Stimulated activated naive B cell treated with anti-CD40 and anti-IgM and Interleukin-4, amounts not matched to agents 10 μg/mL and 1 μg/mL and 100 μg/mL, for 72 hours (primary cell): ENCODE measurements around the gene TPRG1L.
A peak's percentile ranks its signal among the peaks of the same experiment; 100 is the strongest.

Experiments used
- ATAC-seq, 2 donors: fragments of 150-1000 bp; cut with Tn5 transposase; replicated peaks; 2 replicates each; pipeline ENCODE4 v1.10.0; 2021; ENCODE audit warnings: moderate library complexity in 1 of 2
- DNase-seq: peaks from one replicate; pipeline ENCODE4 v3.0.0; 2021
- H3K27ac Mint-ChIP-seq: one replicate; pipeline ENCODE4 v1.8.0; 2022; ENCODE audit warnings: mild to moderate bottlenecking, mixed read lengths
- H3K27me3 Mint-ChIP-seq, 2 donors: one replicate each; pipeline ENCODE4 v1.8.0; 2022; ENCODE audit warnings: mixed read lengths in 2 of 2
- H3K36me3 Mint-ChIP-seq, 2 donors: one replicate each; pipeline ENCODE4 v1.8.0; 2022; ENCODE audit warnings: mixed read lengths in 2 of 2, mild to moderate bottlenecking in 1 of 2
- H3K4me1 Mint-ChIP-seq, 2 donors: one replicate each; pipeline ENCODE4 v1.8.0; 2022; ENCODE audit warnings: mixed read lengths in 2 of 2, mild to moderate bottlenecking in 1 of 2
- H3K4me3 Mint-ChIP-seq, 2 donors: one replicate each; pipeline ENCODE4 v1.8.0; 2022; ENCODE audit warnings: mild to moderate bottlenecking in 2 of 2, mixed read lengths in 2 of 2, moderate library complexity in 1 of 2
- H3K9me3 Mint-ChIP-seq, 2 donors: one replicate each; pipeline ENCODE4 v1.8.0; 2022; ENCODE audit warnings: mixed read lengths in 2 of 2, mild to moderate bottlenecking in 1 of 2

The TPRG1L gene

DNA sequence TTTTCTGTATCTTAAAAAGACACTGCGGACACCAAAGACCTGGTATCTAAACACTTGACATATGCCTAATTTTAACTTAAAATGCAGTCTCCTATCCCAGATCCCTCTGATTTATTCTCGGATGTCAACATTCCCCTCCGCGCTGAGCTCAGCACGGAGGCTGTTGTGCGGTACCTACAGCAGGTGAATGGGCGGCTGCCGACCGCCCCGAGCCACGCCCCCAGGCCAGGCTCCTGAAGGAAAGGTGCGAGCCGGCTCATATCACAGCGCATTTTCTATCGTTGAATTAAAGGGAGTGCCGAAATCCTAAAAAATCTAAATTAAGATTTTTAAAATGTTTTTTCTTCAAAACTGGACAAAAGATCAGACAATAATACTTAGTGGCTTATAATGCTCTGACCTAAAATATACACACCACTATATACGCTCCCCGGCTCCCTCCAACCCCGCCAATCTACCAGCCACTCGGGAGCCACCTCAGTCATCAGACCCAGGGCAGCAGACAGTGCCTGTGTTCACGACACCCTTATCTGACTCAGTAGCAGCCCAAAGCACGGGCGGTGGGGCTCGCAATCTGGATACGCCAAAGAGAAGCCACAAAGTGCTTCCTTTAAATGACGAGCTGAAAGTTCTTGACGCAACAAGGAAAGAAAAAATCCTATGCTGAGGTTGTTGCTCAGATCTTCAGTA lies 21.0 kb downstream of the TPRG1L start:
- Mint-ChIP-seq H3K27ac (no peak overlapping the region), H3K27me3 (peaks cover 0 to 3% of the 10 kb centered on the region in 2 donors), H3K4me1 (peaks cover 4 to 31% of the 10 kb centered on the region in 2 donors), H3K36me3 (peaks cover 17 to 35% of the 10 kb centered on the region in 2 donors), H3K9me3 (no peaks in the 10 kb centered on the region), H3K4me3 (no peak overlapping the region)
- DNase-seq (no peak), ATAC-seq (no peak)

DNA sequence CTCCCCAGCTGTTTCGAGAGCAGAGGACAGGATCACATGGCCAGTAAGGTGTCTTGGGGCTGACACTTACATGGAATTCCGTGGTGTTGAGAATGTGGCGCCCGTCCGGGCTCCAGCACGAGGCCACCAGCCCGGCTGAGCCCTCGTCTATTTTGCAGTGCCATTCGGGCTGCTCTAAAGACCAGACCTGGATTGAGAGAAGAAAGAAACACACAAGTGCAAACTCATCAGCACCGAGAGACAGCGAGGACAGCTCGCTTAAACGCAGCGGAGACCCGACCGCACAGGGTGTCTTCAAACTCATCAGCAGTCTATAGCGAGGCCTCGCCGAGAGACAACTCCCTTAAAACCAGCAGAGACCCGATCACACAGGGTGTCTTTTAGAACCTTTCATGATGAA lies 21.8 kb downstream of the TPRG1L start:
- Mint-ChIP-seq H3K27ac (no peak overlapping the region), H3K9me3 (no peaks in the 10 kb centered on the region), H3K27me3 (peaks cover 7 to 11% of the 10 kb centered on the region in 2 donors), H3K36me3 (peaks cover 17 to 31% of the 10 kb centered on the region in 2 donors), H3K4me3 (no peak overlapping the region), H3K4me1 (peaks cover 10 to 39% of the 10 kb centered on the region in 2 donors)
- DNase-seq (no peak), ATAC-seq (no peak)

GRCh38 chr1:3649342-3650247 lies 24.8 kb downstream of the TPRG1L start, which contains the start of gene WRAP73:
Gene WRAP73 (minus strand): TSS chr1:3650103. CDS start chr1:3649999, 104 bp downstream.
- Mint-ChIP-seq H3K9me3 (no peaks in the 10 kb centered on the region), H3K4me1 (peaks cover 10 to 47% of the 10 kb centered on the region in 2 donors), H3K27me3 (peaks cover 22 to 35% of the 10 kb centered on the region in 2 donors), H3K4me3 (peak within 1 kb of the TSS; percentile 80 to 90), H3K27ac (peak within 1 kb of the TSS; percentile 62), H3K36me3 (peaks cover 7 to 12% of the 10 kb centered on the region in 2 donors)
- peak; percentile 90 for DNase-seq
- ATAC-seq: peak; percentile 98 to 99

DNA sequence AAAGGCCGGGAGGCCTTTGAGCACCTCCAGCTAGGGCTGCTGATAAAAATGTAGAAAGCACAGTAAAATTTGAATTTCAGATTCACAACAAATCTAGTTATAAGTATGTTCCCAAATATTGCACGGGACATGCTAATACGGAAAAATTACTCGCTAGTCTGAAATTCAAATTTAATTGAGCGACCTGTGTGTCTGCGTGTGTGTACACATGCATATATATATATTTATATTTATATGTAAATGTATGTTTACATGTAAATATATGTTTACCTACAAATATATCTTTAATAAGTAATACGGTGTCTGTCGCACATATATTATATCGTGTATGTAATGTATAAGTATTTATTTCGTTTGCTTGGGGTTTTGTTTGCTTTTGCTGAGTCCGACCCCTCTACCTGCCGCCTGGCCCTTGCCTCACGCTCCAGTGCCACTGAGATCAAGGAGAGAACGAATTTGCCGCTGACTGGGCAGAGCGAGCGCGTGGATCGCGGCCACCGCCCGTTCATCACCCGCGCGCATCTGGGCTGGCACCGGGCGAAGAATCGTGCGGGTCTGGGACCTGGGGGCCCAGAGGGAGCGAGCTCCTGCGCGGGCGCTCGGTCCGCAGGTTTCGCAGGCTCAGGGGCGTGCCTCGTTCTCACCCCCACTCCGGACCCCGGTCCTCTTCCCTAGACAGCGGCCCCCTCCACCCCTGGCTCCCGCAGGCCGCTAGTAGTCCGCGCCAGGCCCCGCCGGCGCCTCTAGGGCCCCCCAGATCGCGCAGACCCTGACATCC lies 25.6 kb downstream of the TPRG1L start:
- DNase-seq (no peak), ATAC-seq (no peak)
- H3K27me3 Mint-ChIP-seq: peaks cover 27 to 44% of the 10 kb centered on the region in 2 donors
- H3K36me3 Mint-ChIP-seq: peaks cover 5 to 10% of the 10 kb centered on the region in 2 donors
- peaks cover 10 to 47% of the 10 kb centered on the region in 2 donors for H3K4me1 Mint-ChIP-seq
- peak overlapping the region; percentile 21 for H3K27ac Mint-ChIP-seq
- H3K9me3 Mint-ChIP-seq: no peaks in the 10 kb centered on the region
- peak overlapping the region; percentile 80 to 90 for H3K4me3 Mint-ChIP-seq

- Mint-ChIP-seq H3K27me3 (peaks cover 31 to 52% of the 10 kb centered on the region in 2 donors), H3K4me1 (peaks cover 13 to 54% of the 10 kb centered on the region in 2 donors), H3K9me3 (no peaks in the 10 kb centered on the region), H3K27ac (peak overlapping the region; percentile 62), H3K4me3 (peak overlapping the region; percentile 70 to 78), H3K36me3 (peaks cover 3 to 5% of the 10 kb centered on the region in 2 donors)
- ATAC-seq (no peak), DNase-seq (no peak)
Measured at GRCh38 chr1:3651026-3651929, 26.5 kb downstream of the TPRG1L start.

- H3K4me1 Mint-ChIP-seq: peaks cover 19 to 61% of the 10 kb centered on the region in 2 donors
- H3K9me3 Mint-ChIP-seq: no peaks in the 10 kb centered on the region
- H3K4me3 Mint-ChIP-seq: peak within 1 kb of the TSS; percentile 70 to 78
- peaks cover 2 to 5% of the 10 kb centered on the region in 2 donors for H3K36me3 Mint-ChIP-seq
- no peak within 1 kb of the TSS for H3K27ac Mint-ChIP-seq
- ATAC-seq (no peak), DNase-seq (no peak)
- H3K27me3 Mint-ChIP-seq: peaks cover 31 to 56% of the 10 kb centered on the region in 2 donors
Measured at GRCh38 chr1:3651930-3652547, 27.2 kb downstream of the TPRG1L start, which contains the start of gene TP73. Gene TP73 (plus strand): TSS chr1:3652516. CDS start chr1:3682366, 29,850 bp downstream.

- ATAC-seq (no peak), DNase-seq (no peak)
- no peaks in the 10 kb centered on the region for H3K9me3 Mint-ChIP-seq
- H3K27me3 Mint-ChIP-seq: peaks cover 32 to 62% of the 10 kb centered on the region in 2 donors
- H3K27ac Mint-ChIP-seq: no peak overlapping the region
- peaks cover 0 to 4% of the 10 kb centered on the region in 2 donors for H3K36me3 Mint-ChIP-seq
- peak overlapping the region; percentile 37 to 39 for H3K4me3 Mint-ChIP-seq
- H3K4me1 Mint-ChIP-seq: peaks cover 22 to 63% of the 10 kb centered on the region in 2 donors
Measured at GRCh38 chr1:3652548-3653285, 27.9 kb downstream of the TPRG1L start.

GRCh38 chr1:3653286-3653618 lies 28.4 kb downstream of the TPRG1L start:
- DNase-seq: no peak
- ATAC-seq: no peak
- Mint-ChIP-seq H3K4me1 (peaks cover 25 to 63% of the 10 kb centered on the region in 2 donors), H3K27me3 (peaks cover 37 to 67% of the 10 kb centered on the region in 2 donors), H3K36me3 (peaks cover 0 to 2% of the 10 kb centered on the region in 2 donors), H3K9me3 (no peaks in the 10 kb centered on the region), H3K27ac (no peak overlapping the region), H3K4me3 (peak overlapping the region; percentile 37 to 39)

- Mint-ChIP-seq H3K9me3 (no peaks in the 10 kb centered on the region), H3K36me3 (peaks cover 0 to 3% of the 10 kb centered on the region in 2 donors), H3K4me3 (no peak overlapping the region), H3K27ac (no peak overlapping the region), H3K4me1 (peaks cover 25 to 52% of the 10 kb centered on the region in 2 donors), H3K27me3 (peaks cover 48 to 78% of the 10 kb centered on the region in 2 donors)
- no peak for ATAC-seq
- no peak for DNase-seq
Measured at GRCh38 chr1:3654549-3655281, 29.9 kb downstream of the TPRG1L start.

- no peaks in the 10 kb centered on the region for H3K9me3 Mint-ChIP-seq
- H3K4me1 Mint-ChIP-seq: peaks cover 20 to 38% of the 10 kb centered on the region in 2 donors
- peak overlapping the region; percentile 9 for H3K27ac Mint-ChIP-seq
- peaks cover 42 to 73% of the 10 kb centered on the region in 2 donors for H3K27me3 Mint-ChIP-seq
- H3K36me3 Mint-ChIP-seq: peaks cover 0 to 3% of the 10 kb centered on the region in 2 donors
- ATAC-seq (peak; percentile 89 to 94), DNase-seq (no peak)
- peak overlapping the region in 1 of 2 donors; percentile 17 for H3K4me3 Mint-ChIP-seq
Measured at GRCh38 chr1:3656450-3657095, 31.8 kb downstream of the TPRG1L start.

DNA sequence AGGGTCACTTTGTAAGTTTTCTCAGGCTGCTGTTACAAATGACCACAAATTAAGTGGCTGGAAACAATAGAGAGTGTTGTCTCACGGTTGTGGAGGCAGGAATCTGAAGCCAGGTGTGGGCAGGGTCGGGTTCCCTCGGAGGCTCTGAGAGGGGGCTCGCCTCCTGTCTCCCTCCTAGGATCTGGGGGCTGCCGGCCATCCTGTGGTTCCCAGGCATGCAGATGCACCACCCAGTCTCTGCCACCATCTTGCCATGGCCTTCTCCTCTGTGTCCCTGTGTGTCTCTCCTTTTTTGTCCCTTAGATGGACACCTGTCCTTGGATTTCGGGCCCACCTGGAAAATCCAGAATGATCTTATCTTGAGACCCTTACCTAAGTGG lies 32.3 kb downstream of the TPRG1L start:
- Mint-ChIP-seq H3K27me3 (peaks cover 42 to 71% of the 10 kb centered on the region in 2 donors), H3K4me3 (peak overlapping the region in 1 of 2 donors; percentile 17), H3K27ac (peak overlapping the region; percentile 9), H3K36me3 (peaks cover 0 to 3% of the 10 kb centered on the region in 2 donors), H3K9me3 (no peaks in the 10 kb centered on the region), H3K4me1 (peaks cover 20 to 37% of the 10 kb centered on the region in 2 donors)
- DNase-seq: no peak
- ATAC-seq: peak; percentile 20 to 28
